ENCODE data around the gene COL13A1.

The COL13A1 gene

DNA sequence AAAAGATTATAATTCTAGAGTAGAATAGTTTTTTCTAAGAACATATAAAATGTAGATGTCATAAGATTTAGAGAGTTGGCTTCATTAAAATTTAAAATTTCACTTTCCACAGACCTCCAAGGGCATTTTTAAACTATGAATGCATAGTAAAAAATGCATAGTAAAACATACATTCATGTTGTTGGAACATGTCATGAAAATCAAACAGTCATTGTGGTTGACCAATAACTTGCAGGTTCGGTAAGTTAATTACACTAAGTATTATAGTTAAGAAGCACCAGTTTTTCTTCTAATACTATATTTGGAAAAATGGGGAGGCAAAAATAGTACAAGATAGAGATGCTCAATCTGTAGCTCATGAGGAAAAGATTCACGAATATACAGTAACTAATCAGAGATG lies 189.4 kb downstream of the COL13A1 start:
- H3K9me3 Mint-ChIP-seq = no peaks in the 10 kb centered on the region
- DNase-seq (no peak), ATAC-seq (replicated peaks) (no peak)
- no peak overlapping the region for H3K27ac Mint-ChIP-seq
- no peaks in the 10 kb centered on the region for H3K36me3 Mint-ChIP-seq
- H3K27me3 Mint-ChIP-seq = peaks cover 11% of the 10 kb centered on the region in 2 donors
- H3K4me3 Mint-ChIP-seq = no peak overlapping the region
- peaks cover 0 to 2% of the 10 kb centered on the region in 2 donors for H3K4me1 Mint-ChIP-seq

- H3K4me1 Mint-ChIP-seq = peaks cover 0 to 2% of the 10 kb centered on the region in 2 donors
- H3K27me3 Mint-ChIP-seq = peaks cover 0 to 11% of the 10 kb centered on the region in 2 donors
- no peak overlapping the region for H3K4me3 Mint-ChIP-seq
- DNase-seq (no peak), ATAC-seq (replicated peaks) (no peak)
- H3K27ac Mint-ChIP-seq = no peak overlapping the region
- no peaks in the 10 kb centered on the region for H3K9me3 Mint-ChIP-seq
- H3K36me3 Mint-ChIP-seq = no peaks in the 10 kb centered on the region
These were observed 192.6 kb downstream of the COL13A1 start for GRCh38 chr10:69994262-69994661.

GRCh38 chr10:69996611-69997010 lies 194.9 kb downstream of the COL13A1 start:
- Mint-ChIP-seq H3K9me3 (no peaks in the 10 kb centered on the region), H3K4me1 (peaks cover 0 to 2% of the 10 kb centered on the region in 2 donors), H3K36me3 (no peaks in the 10 kb centered on the region), H3K4me3 (no peak overlapping the region), H3K27ac (no peak overlapping the region), H3K27me3 (peaks cover 5 to 11% of the 10 kb centered on the region in 2 donors)
- DNase-seq = no peak
- no peak for ATAC-seq (replicated peaks)

DNA sequence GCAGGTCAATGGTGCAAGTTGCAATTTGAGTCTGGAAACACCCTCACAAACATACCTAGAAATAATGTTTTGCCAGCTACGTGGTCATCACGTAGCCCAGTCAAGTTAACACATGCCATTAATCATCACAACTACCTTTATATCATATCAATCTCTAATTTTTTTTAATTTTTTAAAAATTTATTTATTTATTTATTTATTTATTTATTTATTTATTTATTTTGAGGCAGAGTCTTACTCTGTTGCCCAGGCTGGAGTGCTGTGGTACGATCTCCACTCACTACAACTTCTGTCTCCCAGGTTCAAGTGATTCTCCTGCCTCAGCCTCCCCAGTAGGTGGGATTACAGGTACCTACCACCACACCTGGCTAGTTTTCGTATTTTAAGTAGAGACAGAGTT lies 198.6 kb downstream of the COL13A1 start:
- H3K4me1 Mint-ChIP-seq = no peaks in the 10 kb centered on the region

DNA sequence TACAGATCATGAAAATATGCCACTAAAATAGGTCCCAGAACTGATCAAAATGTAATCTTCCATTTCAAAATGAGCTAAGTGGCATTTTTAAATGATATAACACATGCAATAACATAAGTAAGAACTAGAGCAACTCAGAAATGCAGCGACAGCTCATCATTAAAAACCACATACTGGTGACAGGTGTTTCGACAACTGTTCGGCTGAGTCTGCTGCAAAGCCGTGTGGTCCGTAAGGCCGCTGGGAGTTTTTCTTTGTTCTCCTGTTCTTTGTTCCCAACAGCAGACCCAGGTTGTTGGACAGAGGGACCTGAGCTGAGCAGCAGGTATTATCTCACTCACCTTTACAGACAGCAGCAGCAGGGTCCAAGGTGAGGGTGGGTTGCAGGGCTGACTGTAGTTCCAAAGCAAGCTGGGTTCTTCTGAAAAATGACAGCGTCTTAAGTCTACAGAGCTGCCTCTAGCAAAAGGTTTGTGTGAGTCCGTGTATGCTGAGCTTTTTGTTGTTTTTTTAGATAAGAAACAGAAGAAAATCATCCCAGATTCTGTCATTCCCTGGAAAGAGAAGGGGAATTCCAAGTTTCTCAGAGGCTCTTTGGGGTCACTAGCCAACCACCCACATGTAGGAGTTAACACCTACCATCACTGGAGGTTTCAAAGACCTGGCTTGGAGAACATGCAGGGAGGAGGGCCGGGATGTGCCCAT lies 205.6 kb downstream of the COL13A1 start:
- ATAC-seq (replicated peaks) (no peak), DNase-seq (no peak)
- Mint-ChIP-seq H3K27me3 (peaks cover 31 to 34% of the 10 kb centered on the region in 2 donors), H3K4me1 (no peaks in the 10 kb centered on the region), H3K9me3 (peaks cover 3 to 5% of the 10 kb centered on the region in 2 donors), H3K27ac (no peak overlapping the region), H3K4me3 (no peak overlapping the region), H3K36me3 (peaks cover 0 to under 1% of the 10 kb centered on the region in 2 donors)

More for the DNA sequence above, 198.6 kb downstream of the COL13A1 start:
- peaks cover 0 to 3% of the 10 kb centered on the region in 2 donors for H3K36me3 Mint-ChIP-seq
- no peak for ATAC-seq (replicated peaks)
- peaks cover 3 to 5% of the 10 kb centered on the region in 2 donors for H3K9me3 Mint-ChIP-seq
- H3K27ac Mint-ChIP-seq = no peak overlapping the region
- H3K4me3 Mint-ChIP-seq = no peak overlapping the region
- DNase-seq = no peak
- peaks cover 11 to 13% of the 10 kb centered on the region in 2 donors for H3K27me3 Mint-ChIP-seq

All from stimulated activated naive B cell treated with anti-CD40 and anti-IgM and Interleukin-4, amounts not matched to agents 10 μg/mL and 1 μg/mL and 100 μg/mL, for 72 hours (primary cell).